NT2/D1 (cell line): ENCODE measurements around the gene ZDHHC1.
"Not testable (repeated sequence)": the region's sequence is repeated elsewhere in the genome, so short reads cannot be mapped to it uniquely, and the experiment has no call there.

Source experiments
- DNase-seq: peaks from one replicate; pipeline ENCODE4 v3.0.0-alpha.2; 2011; ENCODE audit warnings: low read depth, low spot score
- H3K27me3 ChIP-seq: 2 replicates; pipeline ENCODE4 v1.6.0; 2011; ENCODE audit warnings: mild to moderate bottlenecking; ENCODE audit not compliant: insufficient read length, insufficient read depth
- H3K36me3 ChIP-seq: 2 replicates; pipeline ENCODE4 v1.6.1; 2011; ENCODE audit warnings: mild to moderate bottlenecking, low read length, mixed read lengths; ENCODE audit not compliant: insufficient read depth, insufficient read length
- H3K4me1 ChIP-seq: 2 replicates; pipeline ENCODE4 v1.5.1; 2011; ENCODE audit not compliant: insufficient read depth, insufficient read length
- H3K4me3 ChIP-seq: 2 replicates; pipeline ENCODE4 v1.5.1; 2011; ENCODE audit warnings: low read depth; ENCODE audit not compliant: insufficient read length
- H3K9ac ChIP-seq: 2 replicates; pipeline ENCODE4 v1.6.0; 2011; ENCODE audit warnings: low read depth; ENCODE audit not compliant: insufficient read length
- H3K9me3 ChIP-seq: 2 replicates; pipeline ENCODE4 v1.5.1; 2011; ENCODE audit warnings: mild to moderate bottlenecking, low read length; ENCODE audit not compliant: insufficient read depth
- SUZ12 ChIP-seq: IDR thresholded peaks from 2 replicates; pipeline ENCODE4 v1.6.1; 2011; ENCODE audit not compliant: insufficient read length, insufficient read depth; ENCODE audit errors: extremely low read depth
- YY1 ChIP-seq: IDR thresholded peaks from 2 replicates; pipeline ENCODE4 v1.6.1; 2011; ENCODE audit not compliant: insufficient read length, insufficient read depth
- ZNF274 ChIP-seq: IDR thresholded peaks from 2 replicates; pipeline ENCODE4 v1.6.1; 2011; ENCODE audit warnings: mild to moderate bottlenecking, low read depth, low read length

ZDHHC1 gene

GRCh38 chr16:67383284-67383683 is 33.0 kb downstream of the ZDHHC1 start:
- TF ChIP-seq ZNF274, result no peak
- TF ChIP-seq SUZ12, result no peak
- TF ChIP-seq YY1, result no peak
- H3K9me3 ChIP-seq, result no peaks in the 10 kb centered on the region
- no peak overlapping the region for H3K4me3 ChIP-seq
- H3K9ac ChIP-seq, result no peak overlapping the region
- no peaks in the 10 kb centered on the region for H3K4me1 ChIP-seq
- DNase-seq, result no peak
- H3K27me3 ChIP-seq, result peaks cover 4% of the 10 kb centered on the region
- no peaks in the 10 kb centered on the region for H3K36me3 ChIP-seq

DNA sequence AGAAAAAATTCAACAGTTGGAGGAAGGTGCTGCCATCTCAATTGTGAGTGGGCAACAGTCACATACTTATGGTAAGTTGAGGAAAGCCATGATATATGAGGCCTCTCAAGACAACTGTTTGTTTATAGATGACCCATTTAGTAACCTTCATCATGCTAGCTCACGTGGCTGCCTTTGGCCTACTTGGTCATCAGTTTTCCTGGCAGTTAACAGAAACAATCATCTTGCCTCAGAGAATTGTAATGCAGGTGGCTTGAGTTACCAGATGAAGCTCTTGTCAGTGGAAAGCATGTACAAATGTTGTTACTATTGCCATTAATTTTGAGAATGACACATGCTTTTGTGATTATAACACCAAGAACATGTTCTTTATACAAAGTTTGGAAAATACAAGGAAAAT is 37.6 kb downstream of the ZDHHC1 start:
- TF ChIP-seq YY1 (no peak), ZNF274 (no peak), SUZ12 (no peak)
- no peaks in the 10 kb centered on the region for H3K4me1 ChIP-seq
- H3K9me3 ChIP-seq, result no peaks in the 10 kb centered on the region
- no peak for DNase-seq
- no peaks in the 10 kb centered on the region for H3K36me3 ChIP-seq
- H3K4me3 ChIP-seq, result no peak overlapping the region
- H3K27me3 ChIP-seq, result no peaks in the 10 kb centered on the region
- H3K9ac ChIP-seq, result no peak overlapping the region

DNA sequence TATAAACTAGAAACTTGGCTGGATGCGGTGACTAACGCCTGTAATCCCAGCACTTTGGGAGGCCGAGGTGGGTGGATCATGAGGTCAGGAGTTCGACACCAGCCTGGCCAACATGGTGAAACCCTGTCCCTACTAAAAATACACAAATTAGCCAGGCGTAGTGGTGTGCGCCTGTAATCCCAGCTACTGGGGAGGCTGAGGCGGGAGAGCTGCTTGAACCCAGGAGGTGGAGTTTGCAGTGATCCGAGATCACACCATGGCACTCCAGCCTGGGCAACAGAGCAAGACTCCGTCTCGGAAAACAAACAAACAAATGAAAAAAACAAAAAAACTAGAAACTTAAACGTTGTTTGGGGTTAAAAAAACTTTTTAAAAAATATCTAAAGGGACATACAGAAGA is 40.3 kb downstream of the ZDHHC1 start:
- H3K9ac ChIP-seq, H3K27me3 ChIP-seq, H3K4me3 ChIP-seq, H3K9me3 ChIP-seq, H3K36me3 ChIP-seq, DNase-seq, H3K4me1 ChIP-seq: not testable (repeated sequence)

DNA sequence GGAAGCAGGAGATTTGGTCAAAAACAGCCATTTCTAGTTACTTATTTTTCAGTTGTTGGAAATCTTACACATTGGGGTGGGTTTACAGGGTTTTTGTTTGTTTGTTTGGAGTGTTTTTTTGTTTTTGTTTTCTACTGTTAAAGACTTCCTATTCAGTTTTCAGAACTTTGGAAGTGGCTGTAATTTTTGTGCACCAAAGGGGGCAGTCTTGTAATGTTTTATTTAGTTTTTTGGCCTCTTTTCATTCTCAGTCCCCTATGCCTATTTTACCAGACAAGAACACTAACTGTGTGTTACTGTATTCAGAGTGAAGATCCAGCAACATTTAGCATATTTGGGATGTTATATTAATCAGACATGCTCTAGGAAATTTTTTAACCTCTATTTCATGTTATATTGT is 43.6 kb downstream of the ZDHHC1 start:
- Histone ChIP-seq H3K4me1 (no peaks in the 10 kb centered on the region), H3K27me3 (peaks cover 4% of the 10 kb centered on the region), H3K4me3 (no peak overlapping the region), H3K9ac (no peak overlapping the region), H3K36me3 (no peaks in the 10 kb centered on the region), H3K9me3 (no peaks in the 10 kb centered on the region)
- TF ChIP-seq SUZ12 (no peak), ZNF274 (no peak), YY1 (no peak)
- no peak for DNase-seq

GRCh38 chr16:67370661-67371060 is 45.6 kb downstream of the ZDHHC1 start:
- TF ChIP-seq SUZ12 (no peak), ZNF274 (no peak), YY1 (no peak)
- Histone ChIP-seq H3K4me3 (no peak overlapping the region), H3K36me3 (no peaks in the 10 kb centered on the region)

DNA sequence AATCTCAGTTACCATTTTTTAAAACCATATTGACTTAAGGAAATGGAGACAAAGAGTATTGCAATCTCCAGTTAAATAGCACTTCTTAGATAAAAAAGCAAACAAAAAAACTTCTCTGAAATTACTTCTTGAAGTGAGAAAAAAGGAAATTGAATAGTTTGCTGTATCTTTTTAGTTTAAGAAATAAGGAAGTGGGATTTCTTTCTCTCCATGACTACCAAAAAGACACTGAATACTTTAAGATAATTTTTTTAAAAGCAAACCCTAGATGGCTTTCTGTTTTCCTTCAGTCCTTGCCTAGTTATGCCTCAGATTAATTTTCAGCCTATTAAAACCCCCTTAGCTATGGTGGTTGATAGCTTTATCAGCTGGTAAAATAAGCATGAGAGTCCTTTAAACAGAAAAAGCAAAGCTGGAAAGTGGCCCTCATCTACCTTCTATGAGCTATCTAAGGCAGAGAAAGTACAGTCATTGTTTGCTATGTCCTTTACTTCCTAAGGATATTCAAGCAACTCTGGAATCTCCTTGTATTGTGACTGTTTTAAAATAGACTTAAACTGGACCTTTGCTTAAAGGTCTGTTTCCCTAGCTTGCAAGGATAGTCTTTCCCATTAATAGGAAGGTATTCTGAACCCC is 51.6 kb downstream of the ZDHHC1 start:
- DNase-seq, result no peak
- no peaks in the 10 kb centered on the region for H3K27me3 ChIP-seq
- no peaks in the 10 kb centered on the region for H3K36me3 ChIP-seq
- TF ChIP-seq YY1 (no peak), ZNF274 (no peak), SUZ12 (no peak)
- no peaks in the 10 kb centered on the region for H3K4me1 ChIP-seq
- H3K4me3 ChIP-seq, result no peak overlapping the region
- no peak overlapping the region for H3K9ac ChIP-seq
- no peaks in the 10 kb centered on the region for H3K9me3 ChIP-seq

More at GRCh38 chr16:67370661-67371060, 45.6 kb downstream of the ZDHHC1 start:
- no peaks in the 10 kb centered on the region for H3K4me1 ChIP-seq
- H3K27me3 ChIP-seq, result peaks cover 4% of the 10 kb centered on the region
- DNase-seq, result no peak
- H3K9me3 ChIP-seq, result no peaks in the 10 kb centered on the region
- no peak overlapping the region for H3K9ac ChIP-seq

DNA sequence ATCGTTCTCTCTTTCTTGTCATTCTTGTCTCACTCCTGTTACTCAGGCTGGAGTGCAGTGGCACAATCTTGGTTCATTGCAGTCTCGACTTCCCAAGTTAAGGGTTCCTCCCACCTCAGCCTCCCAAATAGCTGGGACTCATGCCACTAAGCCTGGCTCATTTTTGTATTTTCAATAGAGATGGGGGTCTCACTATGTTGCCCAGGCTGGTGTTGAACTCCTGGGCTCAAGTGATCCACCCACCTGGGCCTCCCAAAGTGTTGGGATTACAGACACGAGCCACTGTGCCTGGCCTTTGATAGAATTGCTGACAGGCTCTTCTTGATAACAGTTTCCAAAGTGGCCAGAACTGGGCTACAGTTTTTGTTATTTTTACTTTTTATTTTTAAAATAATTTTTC is 55.2 kb downstream of the ZDHHC1 start:
- DNase-seq, result no peak
- TF ChIP-seq SUZ12 (no peak), ZNF274 (no peak), YY1 (no peak)
- Histone ChIP-seq H3K4me1 (no peaks in the 10 kb centered on the region), H3K36me3 (no peaks in the 10 kb centered on the region), H3K27me3 (no peaks in the 10 kb centered on the region), H3K9me3 (no peaks in the 10 kb centered on the region), H3K4me3 (no peak overlapping the region), H3K9ac (no peak overlapping the region)

DNA sequence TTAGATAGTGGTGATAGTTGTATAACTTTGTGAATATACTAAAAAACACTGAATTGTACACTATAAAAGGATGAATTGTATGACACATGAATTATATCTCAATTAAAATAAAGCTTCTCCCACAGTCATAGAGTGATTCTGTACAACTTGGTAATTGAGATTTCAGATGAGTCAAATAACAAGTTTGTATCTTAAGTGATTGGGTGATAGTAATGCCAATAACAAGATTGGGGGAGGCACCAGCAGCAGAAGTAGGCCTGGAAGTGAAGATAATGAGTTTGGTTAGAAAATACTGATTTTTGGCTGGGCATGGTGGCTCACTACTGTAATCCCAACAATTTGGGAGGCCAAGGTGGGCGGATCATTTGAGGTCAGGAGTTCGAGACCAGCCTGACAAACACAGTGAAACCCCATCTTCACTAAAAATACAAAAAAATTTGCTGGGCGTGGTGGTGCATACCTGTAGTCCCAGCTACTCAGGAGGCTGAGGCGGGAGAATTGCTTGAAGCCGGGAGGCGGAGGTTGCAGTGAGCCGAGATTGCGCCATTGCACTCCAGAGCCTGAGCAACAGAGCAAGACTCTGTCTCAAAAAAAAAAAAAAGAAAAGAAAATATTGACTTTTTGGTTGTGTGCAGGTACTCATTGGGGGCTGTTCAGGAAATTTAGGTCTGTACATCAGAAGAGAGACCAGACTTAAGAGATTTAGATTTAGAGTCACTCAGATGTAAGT is 56.6 kb downstream of the ZDHHC1 start:
- H3K4me3 ChIP-seq, DNase-seq, H3K9me3 ChIP-seq, H3K4me1 ChIP-seq, H3K27me3 ChIP-seq, H3K36me3 ChIP-seq, H3K9ac ChIP-seq: not testable (repeated sequence)
